PC-3 (cell line): ENCODE data around the gene ACIN1. TPM values are rescaled to one million over a fixed set of nuclear protein-coding genes. Genes with fewer than 3 reads are reported as not detected.

Source experiments
- ATAC-seq: fragments of 200-7000 bp; cut with Tn5 transposase; 2 replicates; pipeline ENCODE4 v1.9.1; 2020; ENCODE audit warnings: mild to moderate bottlenecking, moderate library complexity
- BruUV-seq: library from RNA; stranded (reverse); fragments of 400-500 nt; replicated peaks from 2 replicates; lab custom pipeline; 2021; lab: Mats Ljungman, UMichigan
- CTCF ChIA-PET: fragments of 300-600 bp; sonication (Branson Sonifier 250); formaldehyde crosslinking; loops from one replicate; lab custom pipeline; 2022; ENCODE audit warnings: antibody characterized with exemption; lab: Charles Lee
- POLR2A ChIA-PET: fragments of 300-600 bp; sonication (Branson Sonifier 250); formaldehyde crosslinking; loops from one replicate; lab custom pipeline; 2022; ENCODE audit warnings: antibody characterized with exemption; ENCODE audit not compliant: unreplicated experiment; lab: Charles Lee
- DNase-seq: peaks from one replicate; pipeline ENCODE4 v3.0.0-alpha.2; 2015
- H2AFZ ChIP-seq: fragments of 300-600 bp; sonication (generic); 2 replicates; pipeline ENCODE4 v1.6.0; 2016; ENCODE audit warnings: antibody characterized with exemption, low read length
- H3F3A ChIP-seq: fragments of 300-600 bp; sonication (generic); one replicate; pipeline ENCODE4 v1.6.0; 2017; ENCODE audit warnings: antibody characterized with exemption, low read length, control low read depth, mild to moderate bottlenecking; ENCODE audit not compliant: unreplicated experiment
- H3K27ac ChIP-seq: fragments of 300-600 bp; sonication (generic); 2 replicates; pipeline ENCODE4 v1.5.1; 2016; ENCODE audit warnings: mild to moderate bottlenecking, low read length
- H3K27me3 ChIP-seq: fragments of 300-600 bp; sonication (generic); 2 replicates; pipeline ENCODE4 v1.6.1; 2016; ENCODE audit warnings: low read length, mixed read lengths
- H3K36me3 ChIP-seq: fragments of 300-600 bp; sonication (generic); 2 replicates; pipeline ENCODE4 v1.6.1; 2016; ENCODE audit warnings: low read depth, mixed run types, low read length, mixed read lengths
- H3K4me1 ChIP-seq: fragments of 300-600 bp; sonication (generic); 2 replicates; pipeline ENCODE4 v1.5.1; 2016; ENCODE audit warnings: low read length; ENCODE audit not compliant: insufficient read depth
- H3K4me2 ChIP-seq: fragments of 300-600 bp; sonication (generic); 2 replicates; pipeline ENCODE4 v1.6.0; 2016; ENCODE audit warnings: low read length
- H3K4me3 ChIP-seq: fragments of 300-600 bp; sonication (generic); 2 replicates; pipeline ENCODE4 v1.5.1; 2016; ENCODE audit warnings: mild to moderate bottlenecking, low read length, mixed read lengths
- H3K79me2 ChIP-seq: fragments of 300-600 bp; sonication (generic); 2 replicates; pipeline ENCODE4 v1.6.1; 2017; ENCODE audit warnings: low read length, mixed read lengths
- H3K9ac ChIP-seq: fragments of 300-600 bp; sonication (generic); 2 replicates; pipeline ENCODE4 v1.6.0; 2016; ENCODE audit warnings: mild to moderate bottlenecking, low read length
- H3K9me2 ChIP-seq: fragments of 300-600 bp; sonication (generic); replicated peaks from 2 replicates; pipeline ENCODE4 v1.6.1; 2016; ENCODE audit warnings: mixed run types, low read length, mixed read lengths
- H3K9me3 ChIP-seq: fragments of 300-600 bp; sonication (generic); 2 replicates; pipeline ENCODE4 v1.6.1; 2016; ENCODE audit warnings: low read length, mixed read lengths
- H4K20me1 ChIP-seq: fragments of 300-600 bp; sonication (generic); 2 replicates; pipeline ENCODE4 v1.6.1; 2016; ENCODE audit warnings: low read length, mixed read lengths
- CTCF ChIP-seq: fragments of 300-600 bp; sonication (generic); conservative IDR thresholded peaks from 2 replicates; pipeline ENCODE4 v1.5.1; 2017; ENCODE audit warnings: antibody characterized with exemption, low read depth, mild to moderate bottlenecking, low read length
- EZH2 ChIP-seq: fragments of 300-600 bp; sonication (generic); IDR thresholded peaks from one replicate; pipeline ENCODE4 v1.6.1; 2017; ENCODE audit warnings: antibody characterized with exemption, mild to moderate bottlenecking, low read length; ENCODE audit not compliant: unreplicated experiment
- EZH2phosphoT487 ChIP-seq: fragments of 300-600 bp; sonication (generic); IDR thresholded peaks from 2 replicates; pipeline ENCODE4 v1.6.1; 2018; ENCODE audit warnings: mild to moderate bottlenecking, antibody characterized with exemption, low read length, borderline replicate concordance
- intact Hi-C: fragments of 100-400 bp; cut with micrococcal nuclease; formaldehyde crosslinking; loops from 2 replicates; pipeline ENCODE4 v1.9.0; 2023
- total RNA-seq: library from RNA; depleted of rRNA; stranded (reverse); fragments of >200 nt; gene quantifications from 2 replicates; pipeline ENCODE4 v1.2.3, GENCODE V29; 2014

Gene ACIN1
- total RNA-seq, 1 experiment from 2014 or later: 112 TPM

- no peaks in the 10 kb centered on the region for H3K9me2 ChIP-seq
- no peak for DNase-seq
- intact Hi-C loops: no loop called here
- ATAC-seq: no peak
- H3F3A ChIP-seq: no peaks in the 10 kb centered on the region
- H3K36me3 ChIP-seq: no peaks in the 10 kb centered on the region
- H3K27ac ChIP-seq: no peak overlapping the region
- H3K4me2 ChIP-seq: no peak overlapping the region
- peaks cover 20% of the 10 kb centered on the region for H3K4me1 ChIP-seq
- H3K27me3 ChIP-seq: no peaks in the 10 kb centered on the region
- TF ChIP-seq CTCF: no peak
- no peak for TF ChIP-seq EZH2phosphoT487
- no peak for TF ChIP-seq EZH2
- no peak overlapping the region for H3K9ac ChIP-seq
- H3K4me3 ChIP-seq: no peak overlapping the region
- H4K20me1 ChIP-seq: no peaks in the 10 kb centered on the region
- no peak overlapping the region for H2AFZ ChIP-seq
- CTCF ChIA-PET: no interaction called here
- H3K9me3 ChIP-seq: no peaks in the 10 kb centered on the region
- BruUV-seq: no TSS peak
- POLR2A ChIA-PET: no interaction called here
- no peaks in the 10 kb centered on the region for H3K79me2 ChIP-seq
These were observed 30.1 kb upstream of the ACIN1 start for GRCh38 chr14:23125011-23125410.

GRCh38 chr14:23124337-23124954, 29.5 kb upstream of the ACIN1 start:
- no peak overlapping the region for H3K9ac ChIP-seq
- H3K79me2 ChIP-seq: no peaks in the 10 kb centered on the region
- ChIA-PET POLR2A (no interaction called here), CTCF (no interaction called here)
- H3K9me2 ChIP-seq: no peaks in the 10 kb centered on the region
- H3K36me3 ChIP-seq: no peaks in the 10 kb centered on the region
- ATAC-seq (no peak), DNase-seq (no peak)
- H4K20me1 ChIP-seq: no peaks in the 10 kb centered on the region
- BruUV-seq: no TSS peak
- no peak overlapping the region for H3K4me2 ChIP-seq
- peaks cover 14% of the 10 kb centered on the region for H3K4me1 ChIP-seq
- H3K4me3 ChIP-seq: no peak overlapping the region
- H3F3A ChIP-seq: no peaks in the 10 kb centered on the region
- TF ChIP-seq EZH2phosphoT487: no peak
- TF ChIP-seq EZH2: no peak
- no peak for TF ChIP-seq CTCF
- no peak overlapping the region for H3K27ac ChIP-seq
- H3K9me3 ChIP-seq: no peaks in the 10 kb centered on the region
- H3K27me3 ChIP-seq: no peaks in the 10 kb centered on the region
- no peak overlapping the region for H2AFZ ChIP-seq
- intact Hi-C loops: loop anchor here (5.0 kb wide), 1 partner anchor 163 kb away; the partner anchor contains the start of gene HOMEZ

GRCh38 chr14:23123419-23123818, 28.5 kb upstream of the ACIN1 start:
- POLR2A ChIA-PET: no interaction called here
- H3K4me3 ChIP-seq: no peak overlapping the region
- intact Hi-C loops: loop anchor here (5.0 kb wide), 1 partner anchor 164 kb away; the partner anchor contains the start of gene HOMEZ
- TF ChIP-seq EZH2 (no peak), CTCF (no peak), EZH2phosphoT487 (no peak)
- H3K79me2 ChIP-seq: no peaks in the 10 kb centered on the region
- CTCF ChIA-PET: interaction anchor here (3.2 kb wide), 1 partner anchor 61 kb away, joined by 84 read pairs; the partner anchor contains the start of gene SLC7A8
- H3F3A ChIP-seq: no peaks in the 10 kb centered on the region
- no peak overlapping the region for H3K9ac ChIP-seq
- BruUV-seq: no TSS peak
- H3K36me3 ChIP-seq: no peaks in the 10 kb centered on the region
- no peak overlapping the region for H2AFZ ChIP-seq
- no peak overlapping the region for H3K4me2 ChIP-seq
- ATAC-seq (no peak), DNase-seq (peak; percentile 24)
- no peaks in the 10 kb centered on the region for H3K9me2 ChIP-seq
- H3K27ac ChIP-seq: no peak overlapping the region
- no peaks in the 10 kb centered on the region for H3K9me3 ChIP-seq
- no peaks in the 10 kb centered on the region for H4K20me1 ChIP-seq
- H3K4me1 ChIP-seq: peaks cover 12% of the 10 kb centered on the region
- H3K27me3 ChIP-seq: no peaks in the 10 kb centered on the region
